Uterus (tissue), 2 donors: Measurements from ENCODE around the gene BTBD18.

Experiments
- POLR2A ChIP-seq, 2 donors: fragments of 450-650 bp; IDR thresholded peaks; one replicate each; pipeline ENCODE4 v1.6.1; 2016; ENCODE audit warnings: antibody characterized with exemption in 2 of 2, mild to moderate bottlenecking in 1 of 2, moderate library complexity in 1 of 2
- TF ChIP-seq, protein P1 (sequence below), 4 experiments: fragments of 200-600 bp in 2 of 4; fragments of 450-650 bp in 2 of 4; sonication (generic) in 2 of 4; IDR thresholded peaks; one replicate each; pipeline ENCODE4 v1.5.1; 2016 to 2019; ENCODE audit warnings: antibody characterized with exemption in 4 of 4, mild to moderate bottlenecking in 2 of 4, moderate library complexity in 1 of 4

DNA sequence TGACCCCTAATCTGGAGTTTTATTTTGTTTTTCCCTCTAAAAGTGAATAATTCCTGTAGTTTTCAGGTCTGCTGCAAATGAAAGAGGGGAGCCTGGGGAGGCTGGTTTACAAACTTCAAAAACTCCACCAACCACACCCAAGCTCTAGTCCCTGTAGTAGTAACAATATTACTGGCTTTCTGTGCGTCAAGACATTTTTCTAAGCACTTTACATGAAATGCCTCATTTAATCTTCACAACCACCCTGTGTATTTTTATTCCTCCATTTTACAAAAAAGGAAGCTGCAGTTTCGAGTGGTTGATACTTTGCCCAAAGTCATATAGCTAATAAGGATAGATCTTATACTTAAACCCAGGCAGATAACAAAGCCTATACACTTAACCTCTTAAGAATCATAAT is 33.5 kb upstream of the BTBD18 start:
- TF ChIP-seq, protein P1, sequence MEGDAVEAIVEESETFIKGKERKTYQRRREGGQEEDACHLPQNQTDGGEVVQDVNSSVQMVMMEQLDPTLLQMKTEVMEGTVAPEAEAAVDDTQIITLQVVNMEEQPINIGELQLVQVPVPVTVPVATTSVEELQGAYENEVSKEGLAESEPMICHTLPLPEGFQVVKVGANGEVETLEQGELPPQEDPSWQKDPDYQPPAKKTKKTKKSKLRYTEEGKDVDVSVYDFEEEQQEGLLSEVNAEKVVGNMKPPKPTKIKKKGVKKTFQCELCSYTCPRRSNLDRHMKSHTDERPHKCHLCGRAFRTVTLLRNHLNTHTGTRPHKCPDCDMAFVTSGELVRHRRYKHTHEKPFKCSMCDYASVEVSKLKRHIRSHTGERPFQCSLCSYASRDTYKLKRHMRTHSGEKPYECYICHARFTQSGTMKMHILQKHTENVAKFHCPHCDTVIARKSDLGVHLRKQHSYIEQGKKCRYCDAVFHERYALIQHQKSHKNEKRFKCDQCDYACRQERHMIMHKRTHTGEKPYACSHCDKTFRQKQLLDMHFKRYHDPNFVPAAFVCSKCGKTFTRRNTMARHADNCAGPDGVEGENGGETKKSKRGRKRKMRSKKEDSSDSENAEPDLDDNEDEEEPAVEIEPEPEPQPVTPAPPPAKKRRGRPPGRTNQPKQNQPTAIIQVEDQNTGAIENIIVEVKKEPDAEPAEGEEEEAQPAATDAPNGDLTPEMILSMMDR (IDR thresholded peaks at IDR 0.05), result no peak
- no peak for TF ChIP-seq POLR2A (IDR thresholded peaks at IDR 0.05)
